Osteoblast (primary cell): ENCODE results near the gene KCNK13. TPM values are rescaled to one million over a fixed set of nuclear protein-coding genes. Genes with fewer than 3 reads are reported as not detected.

Experiments
- DNase-seq: peaks from one replicate; pipeline ENCODE4 v3.0.0; 2011; ENCODE audit warnings: low spot score, mixed read lengths; ENCODE audit not compliant: insufficient read length; ENCODE audit errors: missing footprints
- H2AFZ ChIP-seq: 2 replicates; pipeline ENCODE4 v1.6.0; 2011; ENCODE audit warnings: mild to moderate bottlenecking, low read length
- H3K27ac ChIP-seq: 2 replicates; pipeline ENCODE4 v1.5.1; 2011; ENCODE audit warnings: mild to moderate bottlenecking, low read depth, low read length, moderate library complexity
- H3K27me3 ChIP-seq: 2 replicates; pipeline ENCODE4 v1.6.0; 2012; ENCODE audit warnings: mild to moderate bottlenecking, control low read depth, inconsistent platforms, low read length, moderate library complexity; ENCODE audit not compliant: insufficient read depth
- H3K36me3 ChIP-seq: 2 replicates; pipeline ENCODE4 v1.5.1; 2011; ENCODE audit warnings: mild to moderate bottlenecking, low read length, control low read depth, moderate library complexity; ENCODE audit not compliant: insufficient read depth
- H3K4me1 ChIP-seq: 2 replicates; pipeline ENCODE4 v1.5.1; 2011; ENCODE audit warnings: mild to moderate bottlenecking, low read length, control low read depth, moderate library complexity; ENCODE audit not compliant: insufficient read depth
- H3K4me2 ChIP-seq: 2 replicates; pipeline ENCODE4 v1.6.0; 2011; ENCODE audit warnings: mild to moderate bottlenecking, low read length; ENCODE audit not compliant: insufficient read depth
- H3K4me3 ChIP-seq: fragments of 200-600 bp; sonication (generic); 3 replicates; pipeline ENCODE4 v1.5.1; 2012; ENCODE audit warnings: mild to moderate bottlenecking, low read length, inconsistent platforms; ENCODE audit not compliant: insufficient read depth
- H3K79me2 ChIP-seq: 2 replicates; pipeline ENCODE4 v1.6.0; 2012; ENCODE audit warnings: mild to moderate bottlenecking, low read length, control low read depth, inconsistent platforms; ENCODE audit not compliant: insufficient read depth
- H3K9me3 ChIP-seq: 2 replicates; pipeline ENCODE4 v1.5.1; 2011; ENCODE audit warnings: low read depth, low read length, control low read depth
- H4K20me1 ChIP-seq: 2 replicates; pipeline ENCODE4 v1.6.0; 2012; ENCODE audit warnings: mild to moderate bottlenecking, low read length, control low read depth; ENCODE audit not compliant: insufficient read depth
- total RNA-seq: library from RNA; depleted of rRNA; stranded (reverse); fragments of >200 nt; gene quantifications from 2 replicates; pipeline ENCODE4 v1.2.3, GENCODE V29; 2012
- TF ChIP-seq, protein P1 (sequence below): IDR thresholded peaks from 2 replicates; pipeline ENCODE4 v1.5.1; 2011; ENCODE audit warnings: mild to moderate bottlenecking, low read depth, low read length, moderate library complexity; ENCODE audit errors: extremely low read depth

Gene KCNK13
- total RNA-seq, 1 donor: not detected

- TF ChIP-seq, protein P1, sequence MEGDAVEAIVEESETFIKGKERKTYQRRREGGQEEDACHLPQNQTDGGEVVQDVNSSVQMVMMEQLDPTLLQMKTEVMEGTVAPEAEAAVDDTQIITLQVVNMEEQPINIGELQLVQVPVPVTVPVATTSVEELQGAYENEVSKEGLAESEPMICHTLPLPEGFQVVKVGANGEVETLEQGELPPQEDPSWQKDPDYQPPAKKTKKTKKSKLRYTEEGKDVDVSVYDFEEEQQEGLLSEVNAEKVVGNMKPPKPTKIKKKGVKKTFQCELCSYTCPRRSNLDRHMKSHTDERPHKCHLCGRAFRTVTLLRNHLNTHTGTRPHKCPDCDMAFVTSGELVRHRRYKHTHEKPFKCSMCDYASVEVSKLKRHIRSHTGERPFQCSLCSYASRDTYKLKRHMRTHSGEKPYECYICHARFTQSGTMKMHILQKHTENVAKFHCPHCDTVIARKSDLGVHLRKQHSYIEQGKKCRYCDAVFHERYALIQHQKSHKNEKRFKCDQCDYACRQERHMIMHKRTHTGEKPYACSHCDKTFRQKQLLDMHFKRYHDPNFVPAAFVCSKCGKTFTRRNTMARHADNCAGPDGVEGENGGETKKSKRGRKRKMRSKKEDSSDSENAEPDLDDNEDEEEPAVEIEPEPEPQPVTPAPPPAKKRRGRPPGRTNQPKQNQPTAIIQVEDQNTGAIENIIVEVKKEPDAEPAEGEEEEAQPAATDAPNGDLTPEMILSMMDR: no peak
- Histone ChIP-seq H3K4me1 (peaks cover 4% of the 10 kb centered on the region), H3K79me2 (no peaks in the 10 kb centered on the region), H4K20me1 (no peaks in the 10 kb centered on the region), H3K27ac (no peak overlapping the region), H3K36me3 (no peaks in the 10 kb centered on the region), H3K27me3 (peaks cover 16% of the 10 kb centered on the region), H3K4me3 (no peak overlapping the region), H3K4me2 (peak overlapping the region; percentile 2), H3K9me3 (no peaks in the 10 kb centered on the region), H2AFZ (no peak overlapping the region)
- peak; percentile 58 for DNase-seq
These were observed 78.6 kb downstream of the KCNK13 start for GRCh38 chr14:90140298-90140955.

- H4K20me1 ChIP-seq: no peaks in the 10 kb centered on the region
- H3K9me3 ChIP-seq: no peaks in the 10 kb centered on the region
- DNase-seq: peak; percentile 48
- H2AFZ ChIP-seq: no peak overlapping the region
- no peak overlapping the region for H3K4me3 ChIP-seq
- H3K27ac ChIP-seq: no peak overlapping the region
- H3K36me3 ChIP-seq: no peaks in the 10 kb centered on the region
- H3K4me1 ChIP-seq: peaks cover 4% of the 10 kb centered on the region
- H3K4me2 ChIP-seq: no peak overlapping the region
- H3K27me3 ChIP-seq: peaks cover 14% of the 10 kb centered on the region
- H3K79me2 ChIP-seq: no peaks in the 10 kb centered on the region
- TF ChIP-seq, protein P1: no peak
These were observed 79.1 kb downstream of the KCNK13 start for GRCh38 chr14:90140956-90141316.

GRCh38 chr14:90153429-90153828, 91.6 kb downstream of the KCNK13 start:
- no peak overlapping the region for H2AFZ ChIP-seq
- no peaks in the 10 kb centered on the region for H3K79me2 ChIP-seq
- no peaks in the 10 kb centered on the region for H3K9me3 ChIP-seq
- H3K27ac ChIP-seq: no peak overlapping the region
- H3K4me1 ChIP-seq: no peaks in the 10 kb centered on the region
- TF ChIP-seq, protein P1: no peak
- no peak overlapping the region for H3K4me2 ChIP-seq
- no peaks in the 10 kb centered on the region for H3K36me3 ChIP-seq
- H4K20me1 ChIP-seq: no peaks in the 10 kb centered on the region
- peaks cover 2% of the 10 kb centered on the region for H3K27me3 ChIP-seq
- H3K4me3 ChIP-seq: no peak overlapping the region
- DNase-seq: no peak

GRCh38 chr14:90154110-90154509, 92.3 kb downstream of the KCNK13 start:
- no peak overlapping the region for H3K4me3 ChIP-seq
- no peaks in the 10 kb centered on the region for H3K27me3 ChIP-seq
- no peaks in the 10 kb centered on the region for H3K9me3 ChIP-seq
- no peak overlapping the region for H3K27ac ChIP-seq
- no peak overlapping the region for H2AFZ ChIP-seq
- H3K36me3 ChIP-seq: no peaks in the 10 kb centered on the region
- DNase-seq: no peak
- no peaks in the 10 kb centered on the region for H3K4me1 ChIP-seq
- H4K20me1 ChIP-seq: no peaks in the 10 kb centered on the region
- H3K4me2 ChIP-seq: no peak overlapping the region
- TF ChIP-seq, protein P1: no peak
- no peaks in the 10 kb centered on the region for H3K79me2 ChIP-seq
